Astrocyte (in vitro differentiated cells and primary cell): Measurements from ENCODE around the gene PLXDC2. TPM values are rescaled to one million over a fixed set of nuclear protein-coding genes. Genes with fewer than 3 reads are reported as not detected.

Experiments
- DNase-seq: peaks from one replicate; pipeline ENCODE4 v3.0.0-alpha.2; 2010; ENCODE audit warnings: low read depth
- FAIRE-seq: peaks from 2 replicates; lab custom pipeline; 2011; peaks lifted over from hg19 to GRCh38; lab: Jason Lieb, UNC
- H2AFZ ChIP-seq: 2 replicates; pipeline ENCODE4 v1.6.0; 2012; ENCODE audit warnings: low read depth, low read length, inconsistent platforms
- H3K27ac ChIP-seq: 2 replicates; pipeline ENCODE4 v1.5.1; 2011; ENCODE audit warnings: low read depth, low read length, inconsistent platforms
- H3K27me3 ChIP-seq: 2 replicates; pipeline ENCODE4 v1.6.0; 2011; ENCODE audit warnings: low read length, inconsistent platforms; ENCODE audit not compliant: insufficient read depth
- H3K36me3 ChIP-seq: 2 replicates; pipeline ENCODE4 v1.5.1; 2011; ENCODE audit warnings: low read length, inconsistent platforms; ENCODE audit not compliant: insufficient read depth
- H3K4me1 ChIP-seq: 2 replicates; pipeline ENCODE4 v1.5.1; 2011; ENCODE audit warnings: low read length, inconsistent platforms; ENCODE audit not compliant: insufficient read depth
- H3K4me2 ChIP-seq: 2 replicates; pipeline ENCODE4 v1.6.0; 2012; ENCODE audit warnings: low read length, inconsistent platforms
- H3K4me3 ChIP-seq: 2 replicates; pipeline ENCODE4 v1.5.1; 2011; ENCODE audit warnings: low read depth, mild to moderate bottlenecking, low read length, inconsistent platforms; ENCODE audit not compliant: insufficient read depth
- H3K79me2 ChIP-seq: 2 replicates; pipeline ENCODE4 v1.6.0; 2012; ENCODE audit warnings: mild to moderate bottlenecking, low read length, inconsistent platforms; ENCODE audit not compliant: insufficient read depth
- H3K9ac ChIP-seq: 2 replicates; pipeline ENCODE4 v1.6.0; 2012; ENCODE audit warnings: mild to moderate bottlenecking, low read length, inconsistent platforms
- H3K9me3 ChIP-seq: 2 replicates; pipeline ENCODE4 v1.5.1; 2012; ENCODE audit warnings: low read depth, mild to moderate bottlenecking, low read length, inconsistent platforms; ENCODE audit not compliant: insufficient read depth
- H4K20me1 ChIP-seq: 2 replicates; pipeline ENCODE4 v1.6.0; 2012; ENCODE audit warnings: low read length, inconsistent platforms; ENCODE audit not compliant: insufficient read depth
- H3K27ac Mint-ChIP-seq: one replicate; pipeline ENCODE4 v1.8.0; 2021; ENCODE audit warnings: mild to moderate bottlenecking, mixed read lengths; ENCODE audit not compliant: unreplicated experiment
- H3K27me3 Mint-ChIP-seq: one replicate; pipeline ENCODE4 v1.8.0; 2021; ENCODE audit warnings: low read depth, mixed read lengths; ENCODE audit not compliant: unreplicated experiment
- H3K36me3 Mint-ChIP-seq: one replicate; pipeline ENCODE4 v1.8.0; 2021; ENCODE audit warnings: low read depth, mixed read lengths; ENCODE audit not compliant: unreplicated experiment
- H3K4me1 Mint-ChIP-seq: one replicate; pipeline ENCODE4 v1.8.0; 2021; ENCODE audit warnings: low read depth, mixed read lengths; ENCODE audit not compliant: unreplicated experiment
- H3K4me3 Mint-ChIP-seq: one replicate; pipeline ENCODE4 v1.8.0; 2021; ENCODE audit warnings: mild to moderate bottlenecking, moderate library complexity, mixed read lengths; ENCODE audit not compliant: unreplicated experiment
- H3K9me3 Mint-ChIP-seq: one replicate; pipeline ENCODE4 v1.8.0; 2021; ENCODE audit warnings: mild to moderate bottlenecking, mixed read lengths; ENCODE audit not compliant: unreplicated experiment
- CTCF ChIP-seq: IDR thresholded peaks from 2 replicates; pipeline ENCODE4 v1.5.1; 2011; ENCODE audit warnings: low read depth, mild to moderate bottlenecking, inconsistent platforms, low read length, moderate library complexity; ENCODE audit not compliant: insufficient read depth
- EZH2 ChIP-seq: IDR thresholded peaks from 2 replicates; pipeline ENCODE4 v1.6.1; 2012; ENCODE audit warnings: mild to moderate bottlenecking, low read length, inconsistent platforms; ENCODE audit not compliant: insufficient read depth
- total RNA-seq: library from RNA; stranded (reverse); gene quantifications from 2 replicates; pipeline ENCODE4 v1.2.1, GENCODE V29; 2021

PLXDC2 gene
- total RNA-seq, 1 donor from 2014 or later: 36.1 TPM

- Histone ChIP-seq H2AFZ (no peak overlapping the region), H3K9ac (no peak overlapping the region), H3K4me3 (no peak overlapping the region), H3K79me2 (no peaks in the 10 kb centered on the region), H3K4me1 (no peaks in the 10 kb centered on the region), H4K20me1 (no peaks in the 10 kb centered on the region), H3K27ac (no peak overlapping the region), H3K27me3 (no peaks in the 10 kb centered on the region), H3K4me2 (no peak overlapping the region), H3K36me3 (no peaks in the 10 kb centered on the region), H3K9me3 (no peaks in the 10 kb centered on the region)
- no peak for DNase-seq
- Mint-ChIP-seq H3K27ac (no peak overlapping the region), H3K9me3 (no peaks in the 10 kb centered on the region), H3K27me3 (no peaks in the 10 kb centered on the region), H3K36me3 (no peaks in the 10 kb centered on the region), H3K4me1 (no peaks in the 10 kb centered on the region), H3K4me3 (no peak overlapping the region)
- TF ChIP-seq CTCF: no peak
- FAIRE-seq: no peak
Observed at GRCh38 chr10:20142311-20142710, 326.1 kb downstream of the PLXDC2 start.

GRCh38 chr10:20144268-20144667, 328.0 kb downstream of the PLXDC2 start:
- peaks cover 2% of the 10 kb centered on the region for H3K4me1 Mint-ChIP-seq
- Histone ChIP-seq H3K36me3 (no peaks in the 10 kb centered on the region), H3K4me1 (no peaks in the 10 kb centered on the region), H3K27me3 (no peaks in the 10 kb centered on the region), H2AFZ (no peak overlapping the region), H3K9ac (no peak overlapping the region), H3K27ac (no peak overlapping the region), H3K4me2 (no peak overlapping the region), H3K79me2 (no peaks in the 10 kb centered on the region), H3K9me3 (no peaks in the 10 kb centered on the region), H4K20me1 (no peaks in the 10 kb centered on the region), H3K4me3 (no peak overlapping the region)
- no peak overlapping the region for H3K4me3 Mint-ChIP-seq
- H3K36me3 Mint-ChIP-seq: no peaks in the 10 kb centered on the region
- H3K27ac Mint-ChIP-seq: no peak overlapping the region
- FAIRE-seq: no peak
- no peaks in the 10 kb centered on the region for H3K27me3 Mint-ChIP-seq
- no peaks in the 10 kb centered on the region for H3K9me3 Mint-ChIP-seq
- DNase-seq: no peak
- no peak for TF ChIP-seq EZH2
- TF ChIP-seq CTCF: no peak

GRCh38 chr10:20146004-20146403, 329.8 kb downstream of the PLXDC2 start:
- no peaks in the 10 kb centered on the region for H3K27me3 ChIP-seq
- H3K9me3 Mint-ChIP-seq: no peaks in the 10 kb centered on the region
- H3K4me2 ChIP-seq: no peak overlapping the region
- H3K4me3 ChIP-seq: no peak overlapping the region
- H4K20me1 ChIP-seq: no peaks in the 10 kb centered on the region
- H3K36me3 Mint-ChIP-seq: no peaks in the 10 kb centered on the region
- no peaks in the 10 kb centered on the region for H3K27me3 Mint-ChIP-seq
- H3K4me1 Mint-ChIP-seq: peaks cover 2% of the 10 kb centered on the region
- H3K4me3 Mint-ChIP-seq: no peak overlapping the region
- no peak overlapping the region for H3K27ac Mint-ChIP-seq
- H3K9me3 ChIP-seq: no peaks in the 10 kb centered on the region
- FAIRE-seq (no peak), DNase-seq (no peak)
- H2AFZ ChIP-seq: no peak overlapping the region
- H3K4me1 ChIP-seq: no peaks in the 10 kb centered on the region
- H3K36me3 ChIP-seq: no peaks in the 10 kb centered on the region
- H3K27ac ChIP-seq: no peak overlapping the region
- no peaks in the 10 kb centered on the region for H3K79me2 ChIP-seq
- no peak for TF ChIP-seq EZH2
- TF ChIP-seq CTCF: no peak
- no peak overlapping the region for H3K9ac ChIP-seq
